H4 (cell line): ENCODE results near the gene TGM2. TPM values are rescaled to one million over a fixed set of nuclear protein-coding genes. Genes with fewer than 3 reads are reported as not detected.

Experiments
- DNase-seq: peaks from one replicate; pipeline ENCODE4 v3.0.0-alpha.2; 2015; ENCODE audit warnings: low spot score
- total RNA-seq: library from RNA; depleted of rRNA; stranded (reverse); fragments of >200 nt; shearing (Covaris generic); gene quantifications from 2 replicates; pipeline ENCODE4 v1.2.3, GENCODE V29; 2014

Gene TGM2
- total RNA-seq, 1 experiment from 2014 or later = 7.1 TPM

GRCh38 chr20:38177201-38177600, 12.1 kb upstream of the TGM2 start:
- no peak for DNase-seq

- DNase-seq = no peak
These were observed 10.5 kb upstream of the TGM2 start for GRCh38 chr20:38175304-38176180.

GRCh38 chr20:38173237-38174156, 8.4 kb upstream of the TGM2 start:
- peak; percentile 72 for DNase-seq

GRCh38 chr20:38172408-38172807, 7.3 kb upstream of the TGM2 start:
- no peak for DNase-seq

- no peak for DNase-seq
These were observed 6.6 kb upstream of the TGM2 start for GRCh38 chr20:38171675-38172043.

- no peak for DNase-seq
These were observed 6.0 kb upstream of the TGM2 start for GRCh38 chr20:38170826-38171674.

- DNase-seq = no peak
These were observed 5.3 kb upstream of the TGM2 start for GRCh38 chr20:38170219-38170825.

GRCh38 chr20:38169636-38170193, 4.6 kb upstream of the TGM2 start:
- DNase-seq = no peak

GRCh38 chr20:38168791-38169589, 3.9 kb upstream of the TGM2 start:
- DNase-seq = no peak

- peak; percentile 89 for DNase-seq
These were observed 3.0 kb upstream of the TGM2 start for GRCh38 chr20:38167851-38168760.

GRCh38 chr20:38167328-38167850, 2.3 kb upstream of the TGM2 start:
- no peak for DNase-seq

- DNase-seq = no peak
These were observed 1.7 kb upstream of the TGM2 start for GRCh38 chr20:38166703-38167233.

- DNase-seq = no peak
These were observed 1.1 kb upstream of the TGM2 start for GRCh38 chr20:38165966-38166702.

GRCh38 chr20:38164624-38165088, 414 bp downstream of the TGM2 start:
- no peak for DNase-seq

- no peak for DNase-seq
These were observed 1.0 kb downstream of the TGM2 start for GRCh38 chr20:38164069-38164468.

GRCh38 chr20:38162878-38163875, 1.9 kb downstream of the TGM2 start:
- DNase-seq = no peak
